GM19099 (cell line): ENCODE measurements around the gene ENO4.

Experiments
- POLR2A ChIP-seq: IDR thresholded peaks from 3 replicates; pipeline ENCODE4 v1.6.1; 2011; ENCODE audit warnings: low read depth; ENCODE audit not compliant: insufficient read length; ENCODE audit errors: extremely low read depth

Gene ENO4

DNA sequence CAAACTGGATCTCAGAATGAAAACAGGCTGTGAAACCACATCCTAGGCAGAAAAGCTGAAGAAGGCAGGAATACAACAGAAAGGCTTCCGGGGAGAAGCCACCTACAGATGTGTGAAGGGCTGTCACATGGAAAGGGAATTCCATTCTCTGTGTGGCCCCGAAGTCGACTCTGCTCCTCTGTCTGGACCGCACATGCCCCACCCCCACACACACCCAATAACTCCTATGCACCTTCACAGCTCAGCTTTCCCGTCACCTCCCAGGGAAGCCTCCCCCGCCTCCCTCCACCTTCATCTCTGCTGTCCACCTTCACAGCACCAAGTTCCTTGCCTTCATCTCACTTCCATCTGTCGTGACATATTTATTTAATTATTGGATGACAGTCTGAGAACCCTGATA, 23.4 kb upstream of the ENO4 start:
- no peak for TF ChIP-seq POLR2A

DNA sequence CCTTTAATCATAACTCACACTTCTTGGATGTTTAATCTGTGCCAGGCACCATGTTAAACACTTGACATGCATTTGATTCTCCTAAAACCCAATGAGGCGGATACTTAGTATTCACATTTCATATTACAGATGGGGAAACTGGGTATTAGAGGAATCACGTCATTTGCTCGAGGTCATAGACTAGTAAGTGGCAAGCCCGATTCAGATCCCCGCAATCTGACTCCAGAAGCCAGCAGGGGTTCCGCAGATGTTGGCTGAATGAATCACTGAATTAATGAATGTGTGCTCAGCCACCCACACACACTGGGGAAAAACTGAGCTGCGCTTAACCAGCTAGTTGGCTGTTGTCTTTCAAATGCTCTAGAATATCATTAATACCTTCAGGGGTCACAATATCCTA, 22.5 kb upstream of the ENO4 start:
- no peak for TF ChIP-seq POLR2A

DNA sequence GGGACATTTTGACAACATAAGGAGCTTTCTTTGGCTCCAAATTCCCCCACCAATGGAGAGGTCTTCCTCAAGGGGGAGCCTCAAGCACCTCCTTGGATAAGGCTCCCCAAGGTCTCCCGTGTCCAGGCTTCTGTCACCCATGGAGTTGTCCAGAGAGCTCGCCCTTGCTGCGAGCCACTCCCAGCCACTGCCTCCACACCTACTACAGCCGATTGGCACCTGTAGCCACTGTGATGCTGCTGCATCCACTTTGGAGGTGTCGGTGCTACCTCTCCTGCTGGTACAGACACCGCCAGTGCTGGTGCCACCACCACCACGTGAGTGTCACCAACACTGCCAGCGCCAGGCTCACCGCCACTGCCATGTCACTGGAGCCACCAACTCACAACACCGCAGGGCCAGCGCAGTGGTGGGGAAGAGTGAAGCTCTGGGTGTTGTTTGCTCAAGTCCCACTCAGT, 22.1 kb upstream of the ENO4 start:
- TF ChIP-seq POLR2A, result no peak

DNA sequence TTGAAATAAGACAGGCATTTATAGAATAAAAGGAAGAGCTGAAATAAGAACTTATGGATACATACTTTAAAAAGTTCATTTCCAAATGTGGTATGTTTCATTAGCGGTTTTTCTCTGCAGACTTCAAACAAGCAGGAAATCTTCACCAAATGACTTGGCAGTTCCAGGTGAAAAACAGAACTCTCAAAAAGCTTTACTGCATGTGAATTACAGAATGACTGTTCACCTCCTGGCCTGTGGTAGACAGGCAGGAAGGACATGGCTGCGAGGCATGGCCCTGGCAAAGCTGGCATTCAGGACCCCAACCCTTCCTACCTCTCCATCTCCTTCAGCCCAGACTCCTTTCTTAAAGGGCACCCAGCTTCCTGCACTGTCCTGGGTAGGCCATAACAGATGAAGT, 21.2 kb upstream of the ENO4 start:
- TF ChIP-seq POLR2A, result no peak

DNA sequence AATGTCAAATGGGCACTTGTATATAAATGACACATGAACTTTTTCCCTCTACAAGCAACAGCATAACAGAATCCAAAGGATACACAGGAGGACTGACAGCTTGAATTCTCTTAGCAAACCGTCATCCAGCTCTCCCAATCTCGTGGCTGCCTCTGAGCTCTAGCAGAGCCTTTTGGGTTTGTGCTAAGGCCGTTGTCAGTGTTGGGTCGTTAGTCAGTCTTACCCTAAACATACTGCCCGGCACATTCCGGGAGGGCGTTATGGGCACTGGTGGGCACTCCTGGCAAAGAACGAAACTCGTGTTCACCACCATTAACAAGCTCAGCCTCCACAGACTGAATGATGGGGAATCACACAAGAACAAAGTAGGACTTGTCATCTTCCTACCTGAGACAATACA, 19.6 kb upstream of the ENO4 start:
- TF ChIP-seq POLR2A, result no peak

DNA sequence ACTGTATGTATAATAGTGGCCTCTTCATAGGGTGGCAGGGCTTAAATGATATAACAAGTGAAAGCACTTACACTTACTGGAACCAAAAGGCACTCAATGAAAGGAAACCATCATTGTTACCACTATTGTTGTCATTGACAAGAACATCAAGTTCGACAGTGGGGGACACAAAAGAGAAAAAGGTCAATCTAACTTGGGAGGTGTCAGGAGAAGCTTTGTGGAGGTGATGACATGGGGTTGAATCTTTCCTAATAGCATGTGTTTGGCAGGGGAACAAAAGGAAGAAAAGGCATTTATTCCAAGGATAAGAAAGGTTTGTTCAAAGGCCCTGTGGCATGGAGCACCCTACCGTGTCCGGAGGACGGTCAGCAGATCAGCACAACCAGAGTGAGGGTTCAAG, 18.2 kb upstream of the ENO4 start:
- TF ChIP-seq POLR2A, result no peak

DNA sequence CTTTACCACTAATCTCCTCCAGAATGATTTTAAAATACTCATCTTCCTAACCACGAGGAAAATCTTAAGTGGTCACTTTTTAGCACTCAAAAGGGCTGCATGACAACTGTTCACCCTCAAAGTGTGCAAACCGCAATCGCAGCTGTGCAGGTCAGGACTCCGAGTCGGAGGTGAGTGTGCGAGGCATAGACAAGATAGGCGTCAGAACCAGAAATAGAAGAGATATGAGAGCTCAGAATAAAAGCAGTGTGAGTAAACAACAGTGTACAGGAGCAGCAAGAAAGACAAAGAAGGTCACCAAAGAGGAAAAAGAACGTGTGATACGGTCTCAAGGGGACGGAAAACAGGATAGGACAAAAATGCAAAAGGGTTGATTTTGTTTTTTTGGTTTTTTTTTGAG, 17.5 kb upstream of the ENO4 start:
- no peak for TF ChIP-seq POLR2A

DNA sequence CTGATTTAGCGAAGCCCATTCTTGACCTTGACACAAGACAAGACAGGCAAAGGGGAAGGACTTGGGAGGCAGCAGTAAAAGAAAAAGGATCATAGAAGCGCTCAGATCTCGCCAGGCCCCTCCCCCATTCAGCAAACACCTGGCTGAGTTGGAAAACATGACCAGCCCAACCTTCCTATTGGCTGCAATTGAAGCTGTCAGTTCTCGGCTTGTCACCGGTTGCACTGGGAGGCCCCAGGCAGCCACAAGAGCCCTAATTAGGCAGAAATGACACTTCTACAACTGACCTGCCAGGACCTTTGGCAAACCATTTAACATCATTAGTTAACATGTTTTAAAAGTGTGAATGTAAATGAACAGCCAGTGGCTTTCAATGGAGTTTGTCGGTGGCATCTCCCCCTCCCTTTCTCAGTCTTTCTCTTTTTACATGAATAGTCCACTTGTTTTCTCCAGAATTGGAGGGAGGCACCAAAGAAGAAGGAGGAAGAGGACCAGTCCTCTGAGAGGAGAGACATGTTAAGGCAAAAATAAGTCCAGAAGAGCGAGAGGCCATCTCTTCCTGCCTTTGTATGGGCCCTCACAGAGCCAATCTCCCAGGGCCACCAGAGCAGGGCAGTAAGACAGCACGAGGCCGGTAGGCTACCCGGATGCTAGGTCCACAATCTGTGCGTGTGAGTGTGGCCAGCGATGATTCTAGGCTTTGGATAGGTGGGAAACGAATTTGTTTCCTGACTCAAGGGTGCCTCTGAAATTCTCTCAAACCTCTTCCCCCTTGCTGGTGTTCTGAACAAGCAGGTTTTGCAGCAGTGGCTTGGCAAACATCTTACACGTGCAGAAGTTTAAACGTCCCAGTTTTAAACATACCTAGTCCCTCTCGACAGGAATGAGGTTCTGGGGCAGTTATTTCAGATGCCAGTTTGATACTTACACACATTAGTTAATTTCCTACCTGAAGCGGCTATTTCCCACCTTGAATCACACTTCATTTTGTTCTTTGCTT, 15.0 kb upstream of the ENO4 start:
- TF ChIP-seq POLR2A, result no peak

DNA sequence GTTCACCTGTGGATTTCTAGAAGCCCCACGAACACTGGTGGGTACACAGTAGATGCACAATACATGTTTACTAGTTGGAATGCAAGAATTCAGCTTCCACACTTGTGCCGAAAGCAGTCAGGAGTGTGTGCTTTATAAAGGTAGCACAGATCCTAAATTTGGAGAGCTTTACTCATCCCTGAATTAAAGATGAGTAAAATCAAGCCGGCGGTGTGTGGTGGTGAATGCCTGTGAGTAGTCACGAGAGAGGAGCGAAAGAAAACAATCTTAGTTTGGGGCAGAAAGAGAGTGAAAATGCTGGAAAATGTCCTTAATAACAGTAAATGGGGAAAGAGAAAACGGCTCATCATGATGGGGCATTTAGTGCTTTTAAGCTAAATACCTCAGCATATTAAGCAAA, 13.6 kb upstream of the ENO4 start:
- no peak for TF ChIP-seq POLR2A

DNA sequence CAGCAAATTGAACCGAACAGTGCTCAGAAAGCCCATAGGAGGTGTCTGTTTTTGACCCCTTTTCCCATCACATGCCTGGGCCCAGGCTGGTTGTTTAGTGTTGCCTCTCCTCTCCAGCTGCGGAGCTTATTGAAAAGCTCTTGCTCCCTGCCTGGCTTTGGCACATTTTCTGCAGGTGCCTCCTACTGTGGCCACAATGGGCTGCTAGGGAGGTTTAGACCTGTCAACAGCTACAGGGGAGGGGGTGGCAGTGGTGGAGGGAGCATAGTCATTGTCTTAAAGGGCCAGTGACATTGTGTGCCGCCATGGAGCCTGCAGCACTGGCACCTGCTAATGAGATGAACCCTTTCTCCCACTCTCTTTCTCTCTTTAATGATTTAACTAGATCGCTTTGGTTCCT, 13.2 kb upstream of the ENO4 start:
- no peak for TF ChIP-seq POLR2A

- no peak for TF ChIP-seq POLR2A
Measured at GRCh38 chr10:116836902-116837523, 12.3 kb upstream of the ENO4 start.

- TF ChIP-seq POLR2A, result no peak
Measured at GRCh38 chr10:116838143-116838725, 11.1 kb upstream of the ENO4 start.

- TF ChIP-seq POLR2A, result no peak
Measured at GRCh38 chr10:116840389-116841075, 8.8 kb upstream of the ENO4 start.

DNA sequence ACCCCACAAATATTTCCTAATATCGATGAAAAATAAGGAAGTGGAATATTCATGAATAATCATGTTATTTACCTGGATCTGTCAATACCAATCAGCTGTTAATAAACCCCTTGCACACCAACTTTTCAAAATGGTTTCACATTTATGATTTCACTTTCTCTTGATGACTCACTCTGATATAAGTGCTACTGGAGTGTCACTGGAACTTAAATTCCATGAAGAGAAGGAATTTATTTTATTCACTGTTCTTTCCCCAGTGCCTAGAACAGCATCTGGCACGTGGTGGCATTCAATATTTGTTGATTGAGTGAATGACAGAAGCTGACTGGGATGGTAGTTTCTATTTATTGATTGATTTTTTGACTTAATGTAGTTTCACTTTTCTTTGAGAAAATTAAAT, 3.5 kb upstream of the ENO4 start:
- TF ChIP-seq POLR2A, result no peak

- TF ChIP-seq POLR2A, result peak; percentile 33
Measured at GRCh38 chr10:116848032-116848943, 1.0 kb upstream of the ENO4 start.

DNA sequence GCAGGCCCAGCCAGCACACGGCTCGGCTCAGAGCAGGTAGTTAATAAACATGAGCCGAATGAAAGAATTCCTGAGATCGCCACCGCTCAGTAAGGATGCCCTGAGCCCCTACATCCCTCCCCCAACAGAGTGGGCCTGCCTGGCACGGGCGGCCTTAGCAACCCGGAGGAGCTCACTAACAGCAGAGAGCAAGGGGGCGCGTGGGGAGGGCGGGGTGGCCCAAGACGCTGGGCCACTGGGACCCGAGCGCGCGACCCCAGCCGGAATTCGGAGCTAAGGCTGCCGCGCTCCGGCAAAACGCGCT, 403 bp upstream of the ENO4 start:
- no peak for TF ChIP-seq POLR2A
